T1000 (cell line): ENCODE data around the gene NPHS2.

Experiments used
- DNase-seq: peaks from one replicate; lab custom pipeline; 2025; ENCODE audit warnings: mixed read lengths; lab: John Stamatoyannopoulos, UW

The NPHS2 gene

DNA sequence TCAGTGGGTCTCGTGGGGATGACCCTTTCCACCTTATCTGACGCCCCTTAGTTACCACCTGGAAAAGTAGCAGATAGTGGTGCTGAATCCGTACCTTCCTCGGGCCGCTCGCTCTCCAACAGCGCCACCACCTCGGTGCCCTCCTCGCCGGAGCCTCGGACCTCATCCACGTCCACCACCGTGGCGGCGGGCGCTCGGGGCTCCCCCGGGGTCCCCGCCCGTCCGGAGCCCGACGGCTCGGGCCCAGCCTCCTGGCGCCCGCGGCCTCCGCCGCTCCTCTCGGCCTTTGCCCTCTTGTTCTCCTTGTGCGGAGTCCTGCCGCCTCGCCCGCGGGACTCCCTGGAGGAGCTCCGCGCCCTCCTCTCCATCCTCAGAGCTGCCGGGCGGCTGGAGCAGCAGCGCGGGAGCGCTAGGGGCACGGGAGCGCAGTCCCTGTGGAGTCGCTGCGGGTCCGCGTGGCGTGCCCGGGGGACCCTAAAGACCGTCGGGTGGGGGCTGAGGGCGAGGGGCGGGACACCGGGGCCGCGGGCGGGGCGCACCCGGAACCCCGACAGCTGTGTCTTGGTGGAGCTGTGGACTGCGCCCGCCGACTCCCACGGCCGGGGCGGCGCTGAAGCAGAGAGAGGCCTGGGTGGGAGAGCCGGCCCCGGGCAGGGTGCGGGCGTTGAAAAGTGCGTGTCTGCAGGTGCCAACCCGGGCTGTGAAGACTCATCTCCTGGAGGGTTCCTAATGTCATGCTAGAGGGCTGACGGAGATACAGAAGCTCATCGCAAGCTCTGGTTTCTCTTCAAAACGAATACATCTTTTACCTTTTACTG, at the start of gene NPHS2:
Gene NPHS2, minus strand, starts transcription at position 452 of the 818 bp plus-strand sequence. Its CDS starts 84 bp downstream, at position 368.
- no peak for DNase-seq

DNA sequence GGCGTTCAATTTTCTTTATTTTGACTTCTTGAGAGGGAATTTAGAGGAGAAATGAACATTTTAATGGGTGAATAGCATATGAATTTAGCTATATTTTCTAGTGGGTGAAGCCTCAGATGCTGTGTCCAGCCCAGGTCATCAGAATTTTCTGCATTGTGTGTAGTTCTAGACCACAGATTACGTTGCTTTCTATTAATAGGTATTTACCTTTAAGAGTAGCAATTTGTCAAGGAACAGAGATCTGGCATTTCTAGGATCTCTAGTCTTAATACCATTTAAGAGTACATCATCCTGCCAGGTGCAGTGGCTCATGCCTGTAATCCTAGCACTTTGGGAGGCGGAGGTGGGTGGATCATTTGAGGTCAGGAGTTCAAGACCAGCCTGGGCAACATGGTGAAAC, 36.6 kb upstream of the NPHS2 start:
- no peak for DNase-seq

DNA sequence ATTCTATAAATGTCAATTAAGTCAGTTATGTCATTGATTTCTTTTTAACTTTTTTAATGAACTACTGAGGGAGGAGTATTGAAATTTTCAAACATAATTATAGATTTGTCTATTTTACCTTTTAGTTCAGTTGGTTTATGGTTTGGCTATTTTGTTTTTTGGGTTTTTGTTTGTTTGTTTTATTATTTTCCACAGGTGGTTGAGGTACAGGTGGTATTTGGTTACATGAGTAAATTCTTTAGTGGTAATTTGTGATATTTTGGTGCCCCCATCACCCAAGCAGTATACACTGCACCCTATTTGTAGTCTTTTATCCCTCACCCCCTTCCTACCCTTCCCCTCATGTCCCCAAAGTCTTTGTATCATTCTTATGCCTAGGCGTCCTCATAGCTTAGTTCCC, 25.3 kb upstream of the NPHS2 start:
- no peak for DNase-seq

DNA sequence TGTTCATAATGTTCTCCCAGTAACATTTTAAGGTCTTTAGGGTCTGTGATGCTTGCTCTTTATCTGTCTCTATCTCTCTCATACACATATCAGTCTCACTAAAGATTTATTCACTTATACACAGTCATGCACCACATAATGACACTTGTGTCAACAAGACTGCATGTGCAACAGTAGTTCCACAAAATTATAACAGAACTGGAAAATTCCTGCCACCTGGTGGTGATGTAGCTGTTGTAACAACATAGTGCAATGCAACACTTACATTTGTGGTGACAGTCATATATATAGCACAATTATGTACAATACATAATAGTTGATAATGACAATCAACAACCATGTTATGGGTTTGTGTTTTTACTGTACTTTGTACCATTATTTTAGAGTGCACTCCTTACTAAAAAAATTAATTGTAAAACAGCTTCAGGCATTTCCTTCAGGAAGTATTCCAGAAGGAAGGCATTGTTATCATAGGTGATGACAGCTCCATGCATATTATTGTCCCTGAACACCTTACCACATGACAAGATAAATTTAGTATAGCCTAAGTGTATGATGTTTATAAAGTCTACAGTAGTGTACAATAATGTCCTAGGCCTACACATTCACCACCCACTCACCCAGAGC, 24.0 kb upstream of the NPHS2 start:
- DNase-seq: no peak

DNA sequence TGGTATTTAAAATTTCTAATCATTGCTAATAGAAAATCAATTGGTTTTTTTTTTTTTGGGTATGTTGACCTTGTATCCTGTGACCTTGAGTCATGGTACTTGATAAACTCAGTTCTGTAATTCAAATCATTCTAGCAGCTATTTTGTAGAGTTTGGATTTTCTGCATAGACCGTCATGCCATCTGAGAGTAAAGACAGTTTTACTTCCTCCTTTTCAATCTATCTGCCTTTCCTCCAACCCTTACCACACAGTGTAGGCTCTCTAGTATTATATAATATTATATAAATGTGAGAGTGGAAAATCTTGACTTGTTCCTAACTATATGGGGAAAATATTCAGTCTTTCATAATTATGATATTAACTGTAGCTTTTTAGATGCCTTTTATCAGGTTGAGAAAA, 22.9 kb upstream of the NPHS2 start:
- no peak for DNase-seq

DNA sequence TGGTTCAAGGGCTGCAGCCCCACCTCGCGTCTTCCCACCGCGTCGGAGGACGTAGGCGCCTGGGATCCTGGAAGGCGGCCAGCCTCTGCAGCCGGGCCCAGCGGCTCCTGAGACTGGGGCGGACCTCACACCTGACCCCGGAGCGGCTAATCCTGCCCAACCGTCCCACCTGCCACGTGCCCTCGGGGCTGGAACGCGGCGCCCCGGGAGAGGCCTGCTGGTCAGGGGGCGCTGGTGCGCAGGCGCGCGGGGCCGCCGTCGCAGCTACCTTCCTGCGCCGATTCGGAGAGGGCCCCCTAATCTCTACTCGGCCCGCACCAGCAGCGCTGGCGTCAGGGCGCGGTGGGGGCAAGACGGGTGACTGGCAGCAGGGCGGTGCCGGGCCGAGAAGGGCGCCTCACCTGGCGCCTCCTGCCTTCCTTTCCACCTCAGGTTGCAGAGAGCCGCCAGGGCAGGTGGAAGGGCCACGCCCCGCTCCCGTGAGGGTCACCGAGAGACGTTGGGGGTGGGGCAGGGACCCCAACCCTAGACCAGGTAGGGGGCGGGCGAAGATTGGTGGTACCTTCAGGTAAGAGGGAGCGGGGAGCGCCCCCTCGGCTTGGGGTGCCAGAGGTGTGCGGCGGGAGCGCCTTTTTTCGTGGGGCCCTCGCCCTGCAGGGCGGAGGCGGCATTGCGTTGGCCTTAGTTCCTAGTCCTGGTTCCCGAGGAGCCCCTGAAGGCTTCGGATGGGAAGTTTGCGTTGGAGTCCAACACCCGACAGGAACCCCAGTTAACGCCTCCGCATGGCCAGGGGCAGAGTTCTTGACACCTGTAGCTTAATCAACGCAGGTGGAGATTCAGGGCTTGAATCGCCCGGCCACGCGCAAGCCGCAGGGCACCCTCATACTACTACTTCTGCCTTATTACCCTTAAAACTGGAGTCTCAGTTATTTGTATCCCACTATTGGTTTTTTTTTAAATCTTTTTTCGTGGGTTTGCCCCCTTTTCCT, 16.1 kb upstream of the NPHS2 start, which contains the start of gene TDRD5:
Gene TDRD5, plus strand, starts transcription at position 241 of the 989 bp plus-strand sequence. CDS start 784 bp downstream, outside the sequence.
- no peak for DNase-seq

DNA sequence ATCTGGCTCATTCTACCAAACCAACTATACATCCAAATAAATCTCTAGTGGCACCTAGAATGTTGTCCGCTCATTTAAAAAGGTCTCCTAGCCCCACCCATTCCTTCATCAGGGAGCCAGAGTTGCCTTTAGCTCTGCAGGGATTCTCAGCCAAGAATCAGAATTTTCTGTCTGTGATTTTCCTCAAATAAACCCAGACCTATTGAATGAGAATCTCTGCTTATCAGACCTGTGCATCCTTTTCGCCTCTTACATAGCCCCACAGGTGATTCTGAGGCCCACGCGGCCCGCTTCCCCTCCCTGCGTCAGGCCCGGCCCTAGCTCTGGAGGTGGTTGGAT, 15.5 kb upstream of the NPHS2 start:
- no peak for DNase-seq

DNA sequence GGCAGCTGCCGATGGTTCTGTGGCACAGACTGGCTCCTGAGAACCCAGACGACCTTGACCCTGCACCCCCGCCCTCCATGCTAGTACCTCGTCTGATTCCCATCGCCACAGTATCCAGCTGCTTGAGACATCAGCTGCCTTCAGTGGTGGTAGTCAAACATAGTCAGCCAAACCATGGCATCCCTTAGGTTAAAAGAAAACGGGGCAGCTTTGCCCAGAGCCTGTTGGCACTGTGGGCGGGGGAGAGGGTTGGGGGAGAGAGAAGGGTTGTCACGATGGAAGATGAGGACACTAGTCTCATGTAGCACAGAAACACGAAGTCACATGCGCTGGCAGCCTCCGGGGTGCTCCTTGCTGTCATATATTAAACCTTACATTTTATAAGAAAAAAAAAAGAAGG, 14.9 kb upstream of the NPHS2 start:
- DNase-seq: no peak

DNA sequence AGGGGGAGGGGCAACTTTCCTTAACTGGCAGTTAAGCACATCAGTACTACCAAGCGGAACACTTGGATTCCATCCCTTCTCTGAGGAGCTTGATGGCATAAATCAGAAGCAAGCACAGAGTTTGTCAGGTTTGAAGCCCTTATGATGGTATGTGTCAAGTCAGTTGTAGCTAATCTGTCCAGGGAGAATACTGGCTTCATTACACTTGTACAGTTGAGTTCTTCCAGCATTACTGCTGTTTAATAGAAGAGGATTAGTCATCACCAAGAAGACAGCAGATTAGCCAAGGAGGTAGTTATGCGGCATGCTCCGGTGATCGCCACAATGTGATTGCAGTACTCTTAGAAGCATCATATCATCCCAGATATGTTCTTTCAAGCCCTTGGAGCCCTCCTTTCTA, 13.8 kb upstream of the NPHS2 start:
- no peak for DNase-seq

DNA sequence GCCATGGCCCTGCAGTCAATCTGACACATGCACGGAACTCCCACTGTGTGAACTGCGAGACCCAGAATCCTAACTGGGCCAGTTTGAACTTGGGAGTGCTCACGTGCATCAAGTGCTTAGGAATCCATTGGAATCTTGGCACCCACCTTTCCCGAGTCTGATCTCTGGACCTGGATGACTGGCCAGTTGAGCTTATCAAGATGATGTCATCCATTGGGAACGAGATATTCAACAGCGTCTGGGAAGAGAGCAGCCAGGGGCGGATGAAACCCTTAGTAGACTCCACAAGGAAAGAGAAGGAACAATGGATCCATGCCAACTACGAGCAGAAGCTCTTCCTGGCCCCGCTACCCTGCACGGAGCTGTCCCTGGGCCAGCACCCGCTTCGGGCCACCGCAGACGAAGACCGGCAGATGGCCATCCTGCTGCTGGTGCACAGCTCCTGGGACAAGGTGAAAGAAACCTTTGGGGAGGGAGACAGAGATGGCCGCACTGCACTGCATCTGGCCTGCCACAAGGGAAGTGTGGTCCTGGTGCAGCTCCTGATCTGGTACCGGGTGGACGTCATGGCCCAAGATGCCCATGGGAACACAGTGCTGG, 12.8 kb upstream of the NPHS2 start:
- DNase-seq: no peak

DNA sequence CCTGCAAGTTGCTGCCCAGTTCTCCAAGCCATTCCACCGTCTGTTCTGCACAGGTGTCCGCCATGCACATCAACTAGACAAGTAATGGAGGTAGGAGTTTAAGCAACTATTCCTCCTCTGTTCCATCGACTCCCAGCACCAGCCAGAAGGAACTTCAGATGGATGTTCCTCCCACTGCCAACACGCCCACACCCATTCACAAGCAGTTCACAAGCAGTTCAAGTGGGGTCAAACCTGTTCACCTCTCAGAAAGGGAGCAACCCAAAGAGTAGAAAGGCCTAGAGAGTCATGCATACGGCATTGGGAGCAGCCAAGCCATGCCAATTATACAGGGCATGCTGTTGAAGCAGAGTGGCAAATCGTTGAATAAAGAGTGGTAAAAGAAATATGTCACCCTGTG, 11.6 kb upstream of the NPHS2 start:
- no peak for DNase-seq

DNA sequence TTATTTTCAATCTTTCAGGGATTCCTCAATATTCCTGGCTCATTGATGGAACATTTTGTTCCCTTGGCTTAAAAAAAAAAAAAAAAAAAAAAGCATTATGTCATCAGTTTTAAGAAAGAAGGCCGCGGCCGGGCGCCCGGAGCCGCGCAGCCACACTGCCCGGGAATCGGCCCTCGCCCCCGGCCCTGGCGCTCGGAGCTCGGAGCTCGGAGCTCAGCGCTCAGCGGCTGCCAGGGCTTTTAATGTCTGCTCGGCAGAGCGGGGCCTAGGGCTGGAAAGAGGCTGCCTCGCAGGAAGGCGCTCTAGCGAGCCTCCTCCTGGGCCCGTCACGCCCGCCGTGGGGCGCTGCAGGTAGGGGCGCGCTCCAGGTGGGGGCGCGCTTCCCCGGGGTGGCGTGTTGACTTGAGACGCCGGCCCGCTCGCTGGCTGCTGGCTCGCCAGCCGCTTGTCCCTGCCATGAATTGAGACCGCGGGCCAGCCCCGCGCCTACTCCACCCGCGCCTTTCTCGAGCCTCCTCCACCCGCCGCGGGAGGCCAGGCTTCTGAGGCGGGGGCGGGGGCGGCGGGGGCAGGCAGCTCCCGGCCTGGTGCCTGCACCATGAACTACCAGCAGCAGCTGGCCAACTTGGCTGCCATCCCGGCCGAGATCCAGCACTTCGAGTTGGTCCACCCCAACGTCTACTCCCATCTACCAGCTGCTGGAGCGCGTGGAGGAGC, 10.5 kb upstream of the NPHS2 start:
- no peak for DNase-seq

DNA sequence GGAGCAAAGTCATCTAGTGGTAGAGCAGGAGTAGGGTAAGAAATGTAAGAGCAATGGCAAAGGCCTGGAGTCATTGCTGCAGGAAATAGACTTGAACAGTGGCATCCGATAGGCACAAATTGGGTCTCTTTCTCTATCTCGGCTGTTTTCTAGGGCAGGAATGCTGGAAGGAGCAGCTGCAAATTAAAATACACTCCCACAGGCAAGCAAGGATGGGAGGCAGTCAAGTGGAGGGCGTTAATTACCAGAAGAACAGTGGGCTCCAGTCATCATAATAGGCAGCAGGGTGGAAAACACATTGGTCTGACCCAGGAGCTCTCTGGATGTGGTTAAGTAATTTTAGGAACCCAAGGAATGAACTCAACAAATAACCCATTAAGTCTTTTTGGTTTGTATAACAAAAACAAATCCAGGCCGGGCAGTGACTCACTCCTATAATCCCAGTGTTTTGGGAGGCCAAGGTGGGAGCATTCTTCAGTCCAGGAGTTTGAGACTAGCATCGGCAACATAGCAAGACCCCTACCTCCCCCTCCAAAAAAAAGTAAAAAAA, 8.1 kb upstream of the NPHS2 start:
- no peak for DNase-seq

DNA sequence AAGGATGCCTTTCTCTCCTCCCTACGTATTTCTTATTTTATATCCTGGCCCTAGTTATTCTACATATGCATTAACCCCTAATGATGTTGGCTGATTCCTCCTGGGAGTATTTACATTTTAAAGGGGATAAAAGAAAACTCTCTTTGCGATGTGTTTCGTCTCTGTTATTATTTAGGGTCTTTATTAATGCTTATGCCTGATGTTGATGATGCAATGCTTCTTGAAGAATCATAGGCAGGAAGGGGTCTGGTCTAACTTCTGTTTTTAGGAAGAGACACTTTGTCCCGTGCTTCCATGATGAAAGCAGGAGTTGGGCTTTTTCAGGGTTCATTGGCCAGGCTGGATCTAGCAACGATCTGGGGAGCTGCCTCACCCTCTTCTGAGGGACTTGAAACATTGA, 761 bp upstream of the NPHS2 start:
- no peak for DNase-seq

DNA sequence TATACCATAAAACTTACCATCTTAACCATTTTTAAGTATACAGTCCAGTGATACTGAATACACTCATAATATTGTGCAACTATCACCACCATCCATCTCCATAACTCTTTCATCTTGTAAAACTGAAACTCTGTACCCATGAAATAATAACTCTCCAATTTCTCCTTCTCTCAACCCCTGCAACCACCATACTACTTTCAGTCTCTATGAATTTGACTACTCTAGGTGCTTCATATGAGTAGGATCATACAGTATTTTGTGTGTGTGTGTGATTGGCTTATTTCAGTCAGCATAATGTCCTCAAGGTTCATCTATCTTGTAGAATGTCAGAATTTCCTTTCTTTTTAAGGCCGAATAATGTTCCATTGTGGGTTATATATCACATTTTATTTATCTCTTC, 17.7 kb downstream of the NPHS2 start:
- DNase-seq: no peak

DNA sequence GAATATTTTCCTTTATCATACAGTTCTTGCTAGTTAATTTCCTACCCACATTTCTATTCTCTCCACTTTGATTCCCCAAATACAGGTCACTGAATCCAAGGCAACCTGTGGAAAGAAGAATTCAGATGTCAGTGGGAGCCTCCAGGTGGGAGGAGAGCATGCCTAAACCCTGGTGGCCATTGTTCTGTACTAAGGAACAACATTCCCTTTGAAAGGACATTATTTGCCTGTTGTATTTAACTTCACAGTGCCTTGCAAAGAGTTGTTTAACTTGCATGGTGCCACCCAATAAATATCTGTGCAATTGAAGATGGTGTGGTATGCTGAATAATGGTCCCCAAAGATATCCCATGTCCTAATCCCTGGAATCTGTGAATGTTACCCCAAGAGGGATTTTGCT, 21.3 kb downstream of the NPHS2 start:
- no peak for DNase-seq

DNA sequence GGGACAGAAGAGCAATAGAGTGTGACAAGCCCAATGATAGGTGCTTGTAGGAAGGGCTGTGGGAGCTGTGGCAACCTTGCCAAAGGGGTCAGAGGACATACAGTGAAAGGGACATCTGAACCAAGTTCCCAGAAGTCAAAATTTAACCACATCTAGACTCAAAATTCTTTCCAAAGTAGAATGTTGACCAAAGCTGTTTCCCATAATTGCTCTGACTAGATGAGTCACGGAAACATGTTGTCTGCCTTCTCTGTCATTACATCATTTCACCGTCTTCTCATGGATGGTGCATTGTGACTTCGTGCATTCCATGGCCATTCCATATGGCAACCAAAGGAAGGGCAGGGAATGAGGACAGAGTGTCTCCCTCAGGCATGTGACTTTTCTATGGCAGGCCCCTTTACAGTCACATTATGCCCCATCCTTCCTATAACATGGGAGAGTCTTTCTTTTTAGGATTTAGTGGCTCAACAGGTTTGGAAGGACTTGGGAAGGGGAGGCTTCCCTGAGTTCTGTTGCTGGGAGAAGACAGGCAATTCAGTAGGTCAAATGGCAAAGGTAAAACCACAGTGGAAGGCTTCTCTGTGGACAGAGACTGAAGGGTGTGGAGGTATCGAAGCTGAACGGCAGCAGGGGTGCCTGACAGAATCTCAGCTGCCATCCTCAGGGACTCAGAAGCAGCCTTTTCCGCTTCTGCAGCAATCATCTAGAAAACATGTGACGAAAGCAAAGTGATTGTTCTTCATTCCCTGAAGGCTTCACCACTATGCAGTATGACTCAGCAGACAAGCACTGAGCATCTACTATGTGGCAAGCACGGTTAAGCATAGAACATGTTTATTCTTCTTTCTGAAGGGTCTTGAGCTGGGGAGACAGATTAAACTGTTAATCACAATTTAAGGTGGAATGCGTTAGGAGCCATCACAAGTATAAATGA, 24.7 kb downstream of the NPHS2 start:
- DNase-seq: peak; percentile 38

DNA sequence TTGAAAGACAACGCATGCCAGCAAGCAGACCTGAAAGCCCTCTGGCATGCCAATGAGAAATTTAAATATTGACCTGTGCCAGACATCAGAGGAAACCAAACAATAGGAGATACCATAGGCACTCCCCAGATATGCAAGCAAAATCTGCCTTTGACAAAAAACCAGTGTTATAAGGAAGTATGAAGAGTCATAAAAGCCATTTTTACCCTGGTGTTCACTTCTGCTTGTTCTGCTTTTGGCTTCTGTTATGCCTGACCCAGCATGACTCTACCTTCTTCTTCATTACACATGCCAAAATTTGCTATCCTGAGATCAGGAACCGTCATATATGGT, 26.4 kb downstream of the NPHS2 start:
- no peak for DNase-seq

DNA sequence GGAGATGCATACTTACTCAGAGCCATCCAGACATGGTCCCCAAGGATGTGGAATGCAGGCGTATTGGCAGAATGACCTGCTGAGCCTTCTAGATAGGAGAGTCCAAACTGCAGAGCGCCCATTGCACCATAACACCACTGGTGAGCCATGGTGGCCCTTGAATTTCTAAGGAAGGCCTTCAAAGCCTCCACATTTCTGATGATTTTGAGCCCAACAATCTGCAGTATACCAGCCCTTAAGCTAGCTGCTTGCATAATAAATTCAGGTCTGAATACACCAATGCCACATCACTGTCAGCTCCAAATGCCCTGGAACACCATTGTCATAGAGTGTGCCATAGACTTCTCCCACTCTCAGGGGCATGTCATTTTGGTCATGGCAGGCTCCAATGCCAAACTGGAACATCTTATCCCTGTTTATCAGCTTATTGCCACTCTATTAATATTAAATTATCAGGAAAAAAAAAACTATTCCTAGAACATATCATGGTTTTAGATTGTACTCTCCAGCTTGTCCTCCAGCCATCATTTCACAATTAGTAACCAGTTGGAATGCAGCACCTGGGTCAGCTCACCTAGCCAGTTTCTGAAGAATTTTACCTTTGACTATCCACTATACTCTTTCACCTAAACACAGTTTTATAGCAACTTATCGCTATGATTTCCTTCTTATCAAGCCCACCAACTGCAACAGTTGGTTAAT, 26.9 kb downstream of the NPHS2 start:
- DNase-seq: no peak
